ENCODE data around the gene LPCAT2.

LPCAT2 gene

DNA sequence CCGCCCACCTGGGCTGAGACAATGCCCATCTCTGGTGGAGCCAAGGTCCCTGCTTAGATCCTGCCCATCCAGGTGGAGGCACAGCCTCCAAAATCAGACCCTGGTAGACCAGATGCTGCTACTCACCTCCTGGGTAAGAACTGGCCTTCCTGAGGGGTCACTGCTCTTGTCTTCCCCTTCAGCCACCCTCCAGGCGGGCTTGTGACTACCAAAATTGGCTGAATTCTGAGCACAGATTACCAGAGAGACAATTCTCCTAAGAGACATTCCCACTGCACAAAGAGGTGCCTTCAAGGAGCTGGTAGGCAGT, 19.0 kb upstream of the LPCAT2 start:
- Mint-ChIP-seq H3K9me3 (no peaks in the 10 kb centered on the region), H3K27me3 (peaks cover 6 to 20% of the 10 kb centered on the region in 2 donors), H3K4me1 (ENCODE audit: low read depth in 2 of 2) (no peaks in the 10 kb centered on the region), H3K4me3 (no peak overlapping the region), H3K27ac (no peak overlapping the region), H3K36me3 (ENCODE audit: insufficient read depth) (peaks cover 3% of the 10 kb centered on the region)
- no peak for DNase-seq
- ATAC-seq (replicated peaks): no peak

GRCh38 chr16:55490301-55490700, 18.6 kb upstream of the LPCAT2 start:
- H3K27ac Mint-ChIP-seq: no peak overlapping the region
- no peaks in the 10 kb centered on the region for H3K9me3 Mint-ChIP-seq
- no peak overlapping the region for H3K4me3 Mint-ChIP-seq
- H3K27me3 Mint-ChIP-seq: peaks cover 6 to 20% of the 10 kb centered on the region in 2 donors
- no peaks in the 10 kb centered on the region for H3K4me1 Mint-ChIP-seq (ENCODE audit: low read depth in 2 of 2)
- DNase-seq (no peak), ATAC-seq (replicated peaks) (no peak)
- peaks cover 3% of the 10 kb centered on the region for H3K36me3 Mint-ChIP-seq (ENCODE audit: insufficient read depth)

DNA sequence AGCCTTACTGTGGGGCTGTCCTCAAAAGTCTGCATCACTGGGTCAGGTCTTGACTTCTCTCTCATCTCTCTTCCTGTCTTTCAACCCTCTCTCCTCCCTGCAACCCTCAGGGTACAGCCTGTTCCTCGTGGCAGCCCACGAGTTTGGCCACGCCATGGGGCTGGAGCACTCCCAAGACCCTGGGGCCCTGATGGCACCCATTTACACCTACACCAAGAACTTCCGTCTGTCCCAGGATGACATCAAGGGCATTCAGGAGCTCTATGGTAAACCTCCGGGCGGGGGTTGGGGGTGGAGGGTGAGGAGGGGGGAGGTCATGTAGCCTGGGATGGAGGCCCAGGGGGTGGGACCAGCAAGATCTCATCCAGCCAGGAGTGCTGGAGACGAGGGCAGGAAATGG, 17.2 kb upstream of the LPCAT2 start:
- Mint-ChIP-seq H3K9me3 (no peaks in the 10 kb centered on the region), H3K36me3 (ENCODE audit: insufficient read depth) (peaks cover 3% of the 10 kb centered on the region), H3K4me3 (no peak overlapping the region), H3K4me1 (ENCODE audit: low read depth in 2 of 2) (no peaks in the 10 kb centered on the region), H3K27me3 (peaks cover 12 to 20% of the 10 kb centered on the region in 2 donors), H3K27ac (no peak overlapping the region)
- DNase-seq (no peak), ATAC-seq (replicated peaks) (no peak)

DNA sequence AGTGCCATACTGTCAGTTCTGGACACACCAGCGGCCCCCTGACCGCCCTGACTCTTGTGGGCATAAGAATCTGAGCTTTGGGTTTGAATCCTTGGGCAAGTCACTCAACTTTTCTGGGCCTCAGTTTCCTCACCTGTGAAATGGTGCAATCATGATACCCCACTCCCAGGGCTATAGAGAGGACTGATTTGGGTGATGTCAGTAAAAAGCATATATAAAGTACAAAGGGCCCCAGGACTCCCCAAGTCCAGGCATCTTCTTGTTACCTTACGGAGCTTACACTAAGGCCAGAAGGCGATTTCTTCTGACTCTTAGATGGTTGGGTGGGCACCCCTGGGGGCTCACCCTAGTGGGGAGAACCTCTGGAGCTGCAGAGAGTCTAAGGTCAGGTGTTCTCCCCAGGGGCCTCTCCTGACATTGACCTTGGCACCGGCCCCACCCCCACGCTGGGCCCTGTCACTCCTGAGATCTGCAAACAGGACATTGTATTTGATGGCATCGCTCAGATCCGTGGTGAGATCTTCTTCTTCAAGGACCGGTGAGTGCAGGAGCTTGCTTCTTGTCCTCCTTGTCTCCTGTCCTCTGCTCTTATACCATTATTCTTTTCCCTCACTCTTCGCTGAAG, 16.0 kb upstream of the LPCAT2 start:
- no peak for DNase-seq
- H3K4me3 Mint-ChIP-seq: no peak overlapping the region

GRCh38 chr16:55494994-55495421, 13.9 kb upstream of the LPCAT2 start:
- no peak overlapping the region for H3K4me3 Mint-ChIP-seq
- DNase-seq: no peak
- H3K27ac Mint-ChIP-seq: no peak overlapping the region
- no peaks in the 10 kb centered on the region for H3K4me1 Mint-ChIP-seq (ENCODE audit: low read depth in 2 of 2)
- H3K9me3 Mint-ChIP-seq: no peaks in the 10 kb centered on the region
- peaks cover 6% of the 10 kb centered on the region for H3K36me3 Mint-ChIP-seq (ENCODE audit: insufficient read depth)
- H3K27me3 Mint-ChIP-seq: peaks cover 9 to 24% of the 10 kb centered on the region in 2 donors
- ATAC-seq (replicated peaks): no peak

More for the DNA sequence above, 16.0 kb upstream of the LPCAT2 start:
- no peaks in the 10 kb centered on the region for H3K9me3 Mint-ChIP-seq
- no peak for ATAC-seq (replicated peaks)
- no peak overlapping the region for H3K27ac Mint-ChIP-seq
- peaks cover 12 to 22% of the 10 kb centered on the region in 2 donors for H3K27me3 Mint-ChIP-seq
- no peaks in the 10 kb centered on the region for H3K4me1 Mint-ChIP-seq (ENCODE audit: low read depth in 2 of 2)
- H3K36me3 Mint-ChIP-seq (ENCODE audit: insufficient read depth): peaks cover 3% of the 10 kb centered on the region

DNA sequence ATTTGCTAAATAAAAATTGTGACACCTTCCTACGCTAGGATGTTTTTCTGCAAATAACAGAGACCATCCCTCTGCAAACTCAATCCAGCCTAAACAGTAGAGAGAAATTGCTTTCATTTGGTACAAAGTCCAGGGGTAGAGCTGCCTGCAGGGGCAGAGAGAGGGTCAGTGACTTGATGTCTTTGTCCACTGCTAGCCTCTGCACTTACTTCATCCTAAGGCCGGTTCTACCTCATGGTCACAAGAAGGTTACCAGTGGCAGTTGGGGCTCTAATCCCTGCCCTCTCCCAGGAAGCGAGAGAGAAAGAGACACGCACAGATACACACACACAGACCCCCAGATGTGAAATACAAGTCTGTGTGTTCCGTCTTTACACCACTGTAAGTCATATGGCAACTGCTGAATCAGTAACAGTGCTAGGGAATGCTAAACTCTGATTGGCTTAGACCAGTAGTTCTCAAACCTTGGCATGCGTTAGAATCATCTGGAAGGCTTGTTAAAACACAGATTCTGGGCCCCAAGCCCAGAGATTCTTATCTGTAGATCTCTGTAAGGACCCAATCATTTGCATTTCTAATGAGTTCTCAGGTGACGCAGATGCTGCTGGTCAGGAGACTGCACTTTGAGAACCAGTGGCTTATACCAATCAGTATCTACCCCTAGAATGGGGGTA, 13.1 kb upstream of the LPCAT2 start:
- no peak overlapping the region for H3K27ac Mint-ChIP-seq
- ATAC-seq (replicated peaks): no peak

GRCh38 chr16:55496509-55497145, 12.2 kb upstream of the LPCAT2 start:
- Mint-ChIP-seq H3K4me3 (no peak overlapping the region), H3K9me3 (no peaks in the 10 kb centered on the region), H3K36me3 (ENCODE audit: insufficient read depth) (peaks cover 3% of the 10 kb centered on the region), H3K27ac (no peak overlapping the region), H3K4me1 (ENCODE audit: low read depth in 2 of 2) (no peaks in the 10 kb centered on the region), H3K27me3 (peaks cover 6 to 30% of the 10 kb centered on the region in 2 donors)
- no peak for DNase-seq
- ATAC-seq (replicated peaks): no peak

More for the DNA sequence above, 13.1 kb upstream of the LPCAT2 start:
- H3K4me1 Mint-ChIP-seq (ENCODE audit: low read depth in 2 of 2): no peaks in the 10 kb centered on the region
- H3K9me3 Mint-ChIP-seq: no peaks in the 10 kb centered on the region
- H3K36me3 Mint-ChIP-seq (ENCODE audit: insufficient read depth): peaks cover 6% of the 10 kb centered on the region
- no peak for DNase-seq
- peaks cover 6 to 23% of the 10 kb centered on the region in 2 donors for H3K27me3 Mint-ChIP-seq
- no peak overlapping the region for H3K4me3 Mint-ChIP-seq

DNA sequence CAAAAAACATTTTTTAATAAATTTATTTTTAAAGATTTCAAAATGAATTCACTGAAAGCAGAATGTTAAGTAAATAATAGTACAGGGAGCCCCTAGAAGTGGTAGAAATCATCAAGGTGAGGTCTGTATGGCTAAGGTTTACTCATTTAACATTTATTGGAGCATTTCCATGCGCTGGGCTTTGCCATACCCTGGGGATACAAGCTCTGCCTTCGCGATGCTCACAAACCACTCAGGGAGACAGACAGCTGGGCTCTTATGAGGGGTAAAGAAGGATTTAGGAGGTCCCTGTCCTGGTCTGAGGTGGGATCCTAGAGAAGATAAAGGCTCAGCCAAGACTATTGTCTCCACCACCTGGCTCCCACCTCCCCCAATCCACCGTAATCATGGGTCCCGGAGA, 11.3 kb upstream of the LPCAT2 start:
- ATAC-seq (replicated peaks) (no peak), DNase-seq (no peak)
- Mint-ChIP-seq H3K27me3 (peaks cover 6 to 34% of the 10 kb centered on the region in 2 donors), H3K36me3 (ENCODE audit: insufficient read depth) (peaks cover 3% of the 10 kb centered on the region), H3K9me3 (no peaks in the 10 kb centered on the region), H3K4me1 (ENCODE audit: low read depth in 2 of 2) (no peaks in the 10 kb centered on the region), H3K4me3 (no peak overlapping the region), H3K27ac (no peak overlapping the region)

- Mint-ChIP-seq H3K4me3 (no peak overlapping the region), H3K4me1 (ENCODE audit: low read depth in 2 of 2) (no peaks in the 10 kb centered on the region), H3K27me3 (peaks cover 6 to 34% of the 10 kb centered on the region in 2 donors), H3K27ac (no peak overlapping the region), H3K36me3 (ENCODE audit: insufficient read depth) (peaks cover 3% of the 10 kb centered on the region), H3K9me3 (no peaks in the 10 kb centered on the region)
- DNase-seq (no peak), ATAC-seq (replicated peaks) (no peak)
Measured at GRCh38 chr16:55498101-55498500, 10.8 kb upstream of the LPCAT2 start.

- DNase-seq (no peak), ATAC-seq (replicated peaks) (no peak)
- Mint-ChIP-seq H3K4me3 (no peak overlapping the region), H3K9me3 (no peaks in the 10 kb centered on the region), H3K27ac (no peak overlapping the region), H3K27me3 (peaks cover 6 to 34% of the 10 kb centered on the region in 2 donors), H3K36me3 (ENCODE audit: insufficient read depth) (peaks cover 3% of the 10 kb centered on the region), H3K4me1 (ENCODE audit: low read depth in 2 of 2) (no peaks in the 10 kb centered on the region)
Measured at GRCh38 chr16:55499281-55499680, 9.6 kb upstream of the LPCAT2 start.

DNA sequence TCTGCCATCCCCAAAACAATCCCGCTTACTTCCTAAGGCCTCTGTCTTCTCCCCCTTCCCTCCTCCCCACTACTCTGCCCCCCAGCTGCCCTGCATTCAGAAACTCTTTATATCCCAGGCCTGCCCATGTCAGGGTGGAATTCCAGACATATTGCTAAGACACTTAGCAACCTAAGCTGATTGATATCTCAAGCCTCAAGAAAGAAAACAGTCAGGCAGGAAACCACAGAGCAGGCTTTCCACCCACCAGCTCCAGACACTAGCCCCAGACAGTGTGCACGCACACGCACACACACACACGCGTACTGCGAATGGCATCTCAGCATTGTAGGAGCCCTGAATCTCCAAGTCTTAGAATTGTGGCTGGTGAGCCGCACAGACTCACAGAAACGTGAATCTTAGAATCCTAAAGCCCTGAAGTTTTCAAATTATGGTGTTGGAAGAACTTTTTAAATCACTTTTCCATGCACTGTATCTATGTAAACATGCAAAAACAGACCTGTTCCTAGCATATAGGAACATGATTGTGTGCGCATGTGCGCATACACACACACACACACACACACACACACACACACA, 8.8 kb upstream of the LPCAT2 start:
- Mint-ChIP-seq H3K4me1 (ENCODE audit: low read depth in 2 of 2) (no peaks in the 10 kb centered on the region), H3K36me3 (ENCODE audit: insufficient read depth) (peaks cover 3% of the 10 kb centered on the region), H3K27me3 (peaks cover 6 to 34% of the 10 kb centered on the region in 2 donors), H3K27ac (no peak overlapping the region), H3K9me3 (no peaks in the 10 kb centered on the region), H3K4me3 (no peak overlapping the region)
- DNase-seq (no peak), ATAC-seq (replicated peaks) (no peak)

DNA sequence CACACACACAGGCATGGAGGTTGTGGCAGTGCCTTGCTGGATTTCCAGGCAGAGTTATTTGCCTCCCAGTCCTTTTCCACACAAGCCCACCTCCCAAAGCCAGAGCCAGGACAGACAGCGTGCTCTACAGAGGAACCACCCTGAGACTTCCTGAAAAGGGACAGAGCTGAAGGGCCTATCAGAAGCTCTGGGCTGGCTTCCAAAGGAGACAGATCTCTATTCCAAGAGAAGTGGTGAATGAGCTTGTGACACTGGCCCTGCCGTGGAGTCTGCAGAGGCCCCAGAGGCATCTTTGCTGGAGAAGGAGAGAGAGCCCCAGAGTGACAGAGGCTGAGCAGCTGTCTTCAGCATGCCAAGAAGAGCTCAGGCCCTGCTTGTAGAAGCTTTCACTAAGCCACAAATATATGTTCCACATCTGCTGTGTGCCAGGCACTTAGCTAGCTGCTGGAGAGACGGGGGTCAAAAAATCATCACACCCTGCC, 8.3 kb upstream of the LPCAT2 start:
- H3K4me1 Mint-ChIP-seq (ENCODE audit: low read depth in 2 of 2): no peaks in the 10 kb centered on the region
- no peak overlapping the region for H3K27ac Mint-ChIP-seq
- H3K27me3 Mint-ChIP-seq: peaks cover 6 to 37% of the 10 kb centered on the region in 2 donors
- H3K4me3 Mint-ChIP-seq: no peak overlapping the region
- no peaks in the 10 kb centered on the region for H3K9me3 Mint-ChIP-seq
- peaks cover 3% of the 10 kb centered on the region for H3K36me3 Mint-ChIP-seq (ENCODE audit: insufficient read depth)
- ATAC-seq (replicated peaks): no peak
- DNase-seq: no peak

DNA sequence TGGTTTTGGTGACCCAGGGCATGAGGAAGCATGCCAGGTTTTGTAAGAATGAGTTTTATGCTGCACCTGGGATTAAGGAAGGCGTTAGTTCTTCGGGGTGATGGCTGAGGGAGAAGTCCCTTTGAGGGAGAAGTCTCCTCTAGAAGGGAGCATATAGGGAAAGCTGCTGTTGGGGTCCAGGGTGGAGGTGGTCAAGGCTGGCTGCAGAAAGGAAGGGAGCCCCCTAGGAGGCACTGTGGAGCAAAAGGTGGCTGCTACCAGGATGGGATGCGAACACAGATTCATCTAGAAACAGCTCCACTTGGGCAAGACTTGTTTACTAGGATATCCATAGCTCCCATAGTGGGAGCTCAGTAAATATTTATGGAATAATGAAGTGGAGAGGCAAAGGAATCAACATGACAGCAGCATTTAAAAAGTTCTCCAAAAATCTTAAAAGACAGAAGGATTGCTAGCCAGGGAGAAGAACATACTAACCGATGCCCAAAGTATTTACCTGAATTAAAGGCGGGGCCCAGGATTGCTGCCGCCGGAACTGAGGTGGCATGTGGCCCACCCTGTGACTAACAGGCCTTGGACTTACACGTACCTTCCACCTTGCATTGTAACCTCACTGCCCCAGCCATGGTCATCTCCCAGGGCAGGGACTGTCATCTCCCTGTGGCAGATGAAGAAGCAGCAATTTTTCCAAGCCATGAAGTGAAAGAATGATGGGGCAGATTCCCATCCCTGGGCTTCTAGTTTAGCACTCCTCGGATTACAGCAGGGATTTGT, 7.1 kb upstream of the LPCAT2 start:
- no peak overlapping the region for H3K4me3 Mint-ChIP-seq
- H3K4me1 Mint-ChIP-seq (ENCODE audit: low read depth in 2 of 2): no peaks in the 10 kb centered on the region
- H3K27me3 Mint-ChIP-seq: peaks cover 4 to 49% of the 10 kb centered on the region in 2 donors
- H3K9me3 Mint-ChIP-seq: no peaks in the 10 kb centered on the region
- peaks cover 3% of the 10 kb centered on the region for H3K36me3 Mint-ChIP-seq (ENCODE audit: insufficient read depth)
- H3K27ac Mint-ChIP-seq: no peak overlapping the region
- DNase-seq (no peak), ATAC-seq (replicated peaks) (no peak)

Data from effector memory CD8-positive, alpha-beta T cell (primary cell).